Measurements from ENCODE around the gene LRP1B.

DNA sequence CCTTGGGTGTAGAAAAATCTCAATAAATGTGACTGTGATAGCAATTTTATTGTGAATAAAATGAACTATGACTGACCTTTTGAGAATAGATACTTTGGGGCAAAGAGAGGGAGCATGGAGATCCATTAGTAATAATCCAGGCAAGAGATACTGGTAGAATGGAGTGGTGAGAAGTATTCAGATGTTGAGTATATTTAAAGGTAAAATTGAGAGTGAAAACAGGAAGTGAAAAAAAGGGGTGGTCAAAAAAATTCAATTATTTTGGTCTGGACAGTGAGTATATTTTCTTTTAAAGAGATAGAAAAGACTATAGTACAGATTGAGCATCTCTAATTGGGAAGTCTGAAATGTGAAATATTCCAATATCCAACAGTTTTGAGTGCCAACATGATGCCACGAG lies 1835.0 kb downstream of the LRP1B start:
- TF ChIP-seq POLR2AphosphoS5 (IDR thresholded peaks at IDR 0.05; ENCODE audit: low read depth, low read length) = no peak
- TF ChIP-seq TAF1 (IDR thresholded peaks at IDR 0.05; ENCODE audit: borderline replicate concordance, insufficient read depth, low read length) = no peak
- TF ChIP-seq, protein P1, sequence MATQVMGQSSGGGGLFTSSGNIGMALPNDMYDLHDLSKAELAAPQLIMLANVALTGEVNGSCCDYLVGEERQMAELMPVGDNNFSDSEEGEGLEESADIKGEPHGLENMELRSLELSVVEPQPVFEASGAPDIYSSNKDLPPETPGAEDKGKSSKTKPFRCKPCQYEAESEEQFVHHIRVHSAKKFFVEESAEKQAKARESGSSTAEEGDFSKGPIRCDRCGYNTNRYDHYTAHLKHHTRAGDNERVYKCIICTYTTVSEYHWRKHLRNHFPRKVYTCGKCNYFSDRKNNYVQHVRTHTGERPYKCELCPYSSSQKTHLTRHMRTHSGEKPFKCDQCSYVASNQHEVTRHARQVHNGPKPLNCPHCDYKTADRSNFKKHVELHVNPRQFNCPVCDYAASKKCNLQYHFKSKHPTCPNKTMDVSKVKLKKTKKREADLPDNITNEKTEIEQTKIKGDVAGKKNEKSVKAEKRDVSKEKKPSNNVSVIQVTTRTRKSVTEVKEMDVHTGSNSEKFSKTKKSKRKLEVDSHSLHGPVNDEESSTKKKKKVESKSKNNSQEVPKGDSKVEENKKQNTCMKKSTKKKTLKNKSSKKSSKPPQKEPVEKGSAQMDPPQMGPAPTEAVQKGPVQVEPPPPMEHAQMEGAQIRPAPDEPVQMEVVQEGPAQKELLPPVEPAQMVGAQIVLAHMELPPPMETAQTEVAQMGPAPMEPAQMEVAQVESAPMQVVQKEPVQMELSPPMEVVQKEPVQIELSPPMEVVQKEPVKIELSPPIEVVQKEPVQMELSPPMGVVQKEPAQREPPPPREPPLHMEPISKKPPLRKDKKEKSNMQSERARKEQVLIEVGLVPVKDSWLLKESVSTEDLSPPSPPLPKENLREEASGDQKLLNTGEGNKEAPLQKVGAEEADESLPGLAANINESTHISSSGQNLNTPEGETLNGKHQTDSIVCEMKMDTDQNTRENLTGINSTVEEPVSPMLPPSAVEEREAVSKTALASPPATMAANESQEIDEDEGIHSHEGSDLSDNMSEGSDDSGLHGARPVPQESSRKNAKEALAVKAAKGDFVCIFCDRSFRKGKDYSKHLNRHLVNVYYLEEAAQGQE (IDR thresholded peaks at IDR 0.05; ENCODE audit: insufficient read depth in 1 of 2, low read depth in 2 of 2, low read length in 2 of 2) = no peak

All from PFSK-1 (cell line).